Ishikawa (cell line): ENCODE data around the gene CPA3.

ENCODE experiments used
- CEBPB ChIP-seq: IDR thresholded peaks from 2 replicates; pipeline ENCODE4 v1.6.1; 2012
- CREB1 ChIP-seq: IDR thresholded peaks from 2 replicates; pipeline ENCODE4 v1.6.1; 2012; ENCODE audit warnings: low read depth
- EGR1 ChIP-seq: IDR thresholded peaks from 2 replicates; pipeline ENCODE4 v1.6.1; 2012
- EP300 ChIP-seq: IDR thresholded peaks from 2 replicates; pipeline ENCODE4 v1.6.1; 2012; ENCODE audit warnings: borderline replicate concordance
- FOXM1 ChIP-seq: IDR thresholded peaks from 2 replicates; pipeline ENCODE4 v1.6.1; 2012; ENCODE audit warnings: low read depth, borderline replicate concordance
- NFIC ChIP-seq: IDR thresholded peaks from 2 replicates; pipeline ENCODE4 v1.6.1; 2012
- RAD21 ChIP-seq: IDR thresholded peaks from 2 replicates; pipeline ENCODE4 v1.6.1; 2012; ENCODE audit warnings: low read depth
- TAF1 ChIP-seq: IDR thresholded peaks from 2 replicates; pipeline ENCODE4 v1.6.1; 2012; ENCODE audit warnings: low read depth, mild to moderate bottlenecking
- TCF12 ChIP-seq: IDR thresholded peaks from 2 replicates; pipeline ENCODE4 v1.6.1; 2012; ENCODE audit warnings: low read depth
- TEAD4 ChIP-seq: IDR thresholded peaks from 2 replicates; pipeline ENCODE4 v1.6.1; 2012
- YY1 ChIP-seq: IDR thresholded peaks from 2 replicates; pipeline ENCODE4 v1.6.1; 2012; ENCODE audit warnings: low read depth
- ZBTB7A ChIP-seq: IDR thresholded peaks from 2 replicates; pipeline ENCODE4 v1.6.1; 2012; ENCODE audit warnings: low read depth
- TF ChIP-seq, protein P1 (sequence below): IDR thresholded peaks from 2 replicates; pipeline ENCODE4 v1.6.1; 2012; ENCODE audit warnings: low read depth, mild to moderate bottlenecking
- TF ChIP-seq, protein P2 (sequence below): IDR thresholded peaks from 2 replicates; pipeline ENCODE4 v1.6.1; 2012
- TF ChIP-seq, protein P3 (sequence below): IDR thresholded peaks from 2 replicates; pipeline ENCODE4 v1.6.1; 2012

CPA3 gene, protein sequence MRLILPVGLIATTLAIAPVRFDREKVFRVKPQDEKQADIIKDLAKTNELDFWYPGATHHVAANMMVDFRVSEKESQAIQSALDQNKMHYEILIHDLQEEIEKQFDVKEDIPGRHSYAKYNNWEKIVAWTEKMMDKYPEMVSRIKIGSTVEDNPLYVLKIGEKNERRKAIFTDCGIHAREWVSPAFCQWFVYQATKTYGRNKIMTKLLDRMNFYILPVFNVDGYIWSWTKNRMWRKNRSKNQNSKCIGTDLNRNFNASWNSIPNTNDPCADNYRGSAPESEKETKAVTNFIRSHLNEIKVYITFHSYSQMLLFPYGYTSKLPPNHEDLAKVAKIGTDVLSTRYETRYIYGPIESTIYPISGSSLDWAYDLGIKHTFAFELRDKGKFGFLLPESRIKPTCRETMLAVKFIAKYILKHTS

DNA sequence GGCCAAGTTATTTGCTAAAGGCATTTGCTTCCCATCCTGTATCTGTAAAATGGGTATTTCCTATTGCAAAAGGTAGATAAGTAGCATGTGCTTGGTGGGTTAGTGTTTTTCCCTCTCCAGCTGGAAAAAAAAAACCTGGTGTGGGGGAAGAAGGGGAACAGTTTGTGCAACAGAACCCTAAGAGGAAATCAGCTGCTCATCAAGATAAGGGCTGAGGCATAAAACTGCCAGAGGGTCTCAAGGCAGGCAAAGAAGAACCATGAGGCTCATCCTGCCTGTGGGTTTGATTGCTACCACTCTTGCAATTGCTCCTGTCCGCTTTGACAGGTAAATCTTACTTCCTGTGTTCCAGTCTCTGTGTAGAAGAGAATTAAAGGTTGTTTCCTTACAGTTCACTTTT lies at the start of gene CPA3:
TSS of gene CPA3 (plus strand) at position 248 of the 400 bp plus-strand sequence. CDS start at position 260, 12 bp downstream.
- TF ChIP-seq, protein P1, sequence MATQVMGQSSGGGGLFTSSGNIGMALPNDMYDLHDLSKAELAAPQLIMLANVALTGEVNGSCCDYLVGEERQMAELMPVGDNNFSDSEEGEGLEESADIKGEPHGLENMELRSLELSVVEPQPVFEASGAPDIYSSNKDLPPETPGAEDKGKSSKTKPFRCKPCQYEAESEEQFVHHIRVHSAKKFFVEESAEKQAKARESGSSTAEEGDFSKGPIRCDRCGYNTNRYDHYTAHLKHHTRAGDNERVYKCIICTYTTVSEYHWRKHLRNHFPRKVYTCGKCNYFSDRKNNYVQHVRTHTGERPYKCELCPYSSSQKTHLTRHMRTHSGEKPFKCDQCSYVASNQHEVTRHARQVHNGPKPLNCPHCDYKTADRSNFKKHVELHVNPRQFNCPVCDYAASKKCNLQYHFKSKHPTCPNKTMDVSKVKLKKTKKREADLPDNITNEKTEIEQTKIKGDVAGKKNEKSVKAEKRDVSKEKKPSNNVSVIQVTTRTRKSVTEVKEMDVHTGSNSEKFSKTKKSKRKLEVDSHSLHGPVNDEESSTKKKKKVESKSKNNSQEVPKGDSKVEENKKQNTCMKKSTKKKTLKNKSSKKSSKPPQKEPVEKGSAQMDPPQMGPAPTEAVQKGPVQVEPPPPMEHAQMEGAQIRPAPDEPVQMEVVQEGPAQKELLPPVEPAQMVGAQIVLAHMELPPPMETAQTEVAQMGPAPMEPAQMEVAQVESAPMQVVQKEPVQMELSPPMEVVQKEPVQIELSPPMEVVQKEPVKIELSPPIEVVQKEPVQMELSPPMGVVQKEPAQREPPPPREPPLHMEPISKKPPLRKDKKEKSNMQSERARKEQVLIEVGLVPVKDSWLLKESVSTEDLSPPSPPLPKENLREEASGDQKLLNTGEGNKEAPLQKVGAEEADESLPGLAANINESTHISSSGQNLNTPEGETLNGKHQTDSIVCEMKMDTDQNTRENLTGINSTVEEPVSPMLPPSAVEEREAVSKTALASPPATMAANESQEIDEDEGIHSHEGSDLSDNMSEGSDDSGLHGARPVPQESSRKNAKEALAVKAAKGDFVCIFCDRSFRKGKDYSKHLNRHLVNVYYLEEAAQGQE = no peak
- TF ChIP-seq, protein P2, sequence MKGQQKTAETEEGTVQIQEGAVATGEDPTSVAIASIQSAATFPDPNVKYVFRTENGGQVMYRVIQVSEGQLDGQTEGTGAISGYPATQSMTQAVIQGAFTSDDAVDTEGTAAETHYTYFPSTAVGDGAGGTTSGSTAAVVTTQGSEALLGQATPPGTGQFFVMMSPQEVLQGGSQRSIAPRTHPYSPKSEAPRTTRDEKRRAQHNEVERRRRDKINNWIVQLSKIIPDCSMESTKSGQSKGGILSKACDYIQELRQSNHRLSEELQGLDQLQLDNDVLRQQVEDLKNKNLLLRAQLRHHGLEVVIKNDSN = no peak
- TF ChIP-seq YY1 (no peak), FOXM1 (no peak), RAD21 (no peak), EGR1 (no peak), CREB1 (no peak), NFIC (no peak), TCF12 (no peak), ZBTB7A (no peak), CEBPB (no peak), TEAD4 (no peak)
- TF ChIP-seq, protein P3, sequence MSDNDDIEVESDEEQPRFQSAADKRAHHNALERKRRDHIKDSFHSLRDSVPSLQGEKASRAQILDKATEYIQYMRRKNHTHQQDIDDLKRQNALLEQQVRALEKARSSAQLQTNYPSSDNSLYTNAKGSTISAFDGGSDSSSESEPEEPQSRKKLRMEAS = no peak

DNA sequence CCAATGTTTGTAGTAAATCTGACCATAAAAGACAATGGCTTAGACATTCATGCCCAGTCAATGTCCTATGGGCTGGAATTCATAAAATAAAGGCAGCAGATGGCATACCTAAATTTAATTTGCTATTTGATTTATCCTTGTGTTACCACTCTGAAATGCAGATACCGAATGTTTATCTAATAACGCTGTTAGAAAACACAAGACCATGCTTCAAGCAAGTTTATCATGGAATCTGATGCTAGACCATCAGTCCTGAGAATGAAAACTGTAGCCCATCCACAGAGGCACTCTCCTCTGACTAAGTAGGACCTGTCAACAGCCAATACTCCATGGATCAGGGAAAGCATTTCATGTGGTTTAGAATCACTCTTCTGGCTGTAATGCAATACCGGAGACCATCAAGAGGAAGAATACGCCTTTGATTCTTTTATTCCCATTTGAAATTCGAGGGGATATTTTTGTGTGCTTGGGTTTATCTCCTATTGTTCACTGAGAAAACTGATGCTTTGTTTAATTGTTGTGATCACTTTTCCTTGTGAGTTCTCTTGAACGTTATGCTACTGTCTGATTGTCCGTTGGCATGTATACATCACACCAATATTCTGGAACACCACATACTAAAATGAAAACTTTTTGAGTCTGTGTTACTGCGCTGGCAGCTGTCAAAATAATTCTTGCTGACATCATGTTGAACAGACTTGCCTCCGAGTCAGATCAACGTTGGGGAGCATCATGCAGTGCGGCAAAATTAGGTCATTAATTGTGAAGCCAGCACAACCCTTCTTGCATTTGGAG lies 49.6 kb upstream of the CPA3 start:
- TF ChIP-seq RAD21 (no peak), YY1 (no peak), EP300 (no peak), TAF1 (no peak), TCF12 (no peak), TEAD4 (no peak), CEBPB (no peak), CREB1 (no peak), ZBTB7A (no peak), EGR1 (no peak)
- TF ChIP-seq, protein P2 = no peak
- TF ChIP-seq, protein P1 = no peak
- TF ChIP-seq, protein P3 = no peak

DNA sequence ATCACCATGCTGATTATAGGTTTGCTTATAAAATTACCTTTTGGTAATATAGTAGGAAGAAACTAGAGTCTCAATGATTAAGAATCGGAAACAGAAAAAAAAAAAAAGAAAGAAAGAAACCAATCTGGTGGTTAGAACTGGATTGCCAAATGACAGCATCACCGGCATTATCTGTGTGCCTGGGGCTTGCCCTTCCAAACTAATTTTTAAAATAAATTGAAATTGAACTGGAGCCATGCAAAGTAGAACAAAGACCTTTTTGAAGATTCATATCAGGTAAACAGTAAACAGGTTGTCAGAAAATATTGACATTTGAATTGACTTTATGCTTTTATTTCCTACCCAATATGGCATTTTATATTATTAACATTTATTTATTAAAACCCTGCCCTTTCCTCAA lies 48.7 kb upstream of the CPA3 start:
- TF ChIP-seq EGR1 = no peak
- TF ChIP-seq ZBTB7A = no peak
- TF ChIP-seq CEBPB = no peak
- TF ChIP-seq TEAD4 = no peak
- TF ChIP-seq, protein P2 = no peak
- TF ChIP-seq RAD21 = no peak
- TF ChIP-seq, protein P1 = no peak
- no peak for TF ChIP-seq TCF12
- TF ChIP-seq EP300 = no peak
- TF ChIP-seq TAF1 = no peak
- TF ChIP-seq NFIC = no peak
- no peak for TF ChIP-seq CREB1
